Activated naive CD4-positive, alpha-beta T cell treated with anti-CD3 and anti-CD28 coated beads for 36 hours (primary cell): ENCODE measurements around the gene MSANTD1. TPM values are rescaled to one million over a fixed set of nuclear protein-coding genes. Genes with fewer than 3 reads are reported as not detected.

Experiments used
- CTCF ChIA-PET: fragments of 350-600 bp; sonication (Branson Sonifier 250); formaldehyde crosslinking; loops from one replicate; lab custom pipeline; 2021; ENCODE audit warnings: antibody characterized with exemption; lab: Charles Lee
- DNase-seq: peaks from one replicate; pipeline ENCODE4 v3.0.0-alpha.2; 2020
- H3K27ac Mint-ChIP-seq: one replicate; pipeline ENCODE4 v1.8.0; 2021; ENCODE audit warnings: mild to moderate bottlenecking, mixed read lengths
- H3K27me3 Mint-ChIP-seq: one replicate; pipeline ENCODE4 v1.8.0; 2021; ENCODE audit warnings: low read depth, mixed read lengths
- H3K36me3 Mint-ChIP-seq: one replicate; pipeline ENCODE4 v1.8.0; 2021; ENCODE audit warnings: low read depth, mixed read lengths
- H3K4me1 Mint-ChIP-seq: one replicate; pipeline ENCODE4 v1.8.0; 2021; ENCODE audit warnings: low read depth, mixed read lengths
- H3K4me3 Mint-ChIP-seq: one replicate; pipeline ENCODE4 v1.8.0; 2021; ENCODE audit warnings: mild to moderate bottlenecking, moderate library complexity, mixed read lengths
- H3K9me3 Mint-ChIP-seq: one replicate; pipeline ENCODE4 v1.8.0; 2021; ENCODE audit warnings: mixed read lengths
- intact Hi-C: fragments of 100-400 bp; cut with micrococcal nuclease; formaldehyde crosslinking; loops from one replicate; pipeline ENCODE4 v1.15.1; 2023
- total RNA-seq, 2 experiments: library from RNA; stranded (reverse); gene quantifications; one replicate each; pipeline ENCODE4 v1.2.3, GENCODE V29; 2021

MSANTD1 gene
- total RNA-seq, 2 experiments from 2014 or later: 0.49 to 0.55 TPM

DNA sequence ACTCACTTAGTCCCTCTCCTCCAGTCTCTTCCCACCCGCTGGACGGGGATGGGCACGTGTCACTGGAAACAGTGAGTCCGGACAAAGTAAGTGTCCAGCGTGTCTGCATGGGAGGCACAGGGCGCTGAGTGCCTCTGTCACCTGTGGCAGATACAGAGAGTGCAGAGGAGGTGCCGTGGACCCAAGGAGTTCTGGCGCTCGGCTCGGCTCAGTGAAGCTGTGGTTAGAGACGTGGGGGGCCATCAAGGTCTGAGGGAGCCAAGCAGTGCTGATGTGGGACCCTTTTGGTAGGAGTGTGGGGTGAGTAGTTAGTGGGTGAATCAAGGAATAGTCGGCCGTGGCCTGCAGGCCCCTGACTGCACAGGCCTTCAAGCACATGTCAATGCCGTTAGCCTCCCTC is 40.1 kb upstream of the MSANTD1 start:
- no peak for DNase-seq
- Mint-ChIP-seq H3K27me3 (no peaks in the 10 kb centered on the region), H3K9me3 (no peaks in the 10 kb centered on the region), H3K27ac (no peak overlapping the region), H3K4me3 (no peak overlapping the region), H3K4me1 (peaks cover 2% of the 10 kb centered on the region), H3K36me3 (peaks cover 32% of the 10 kb centered on the region)
- intact Hi-C loops: no loop called here
- CTCF ChIA-PET: interaction anchor here (0.6 kb wide), 1 partner anchor 1041 kb away, joined by 3 read pairs; no protein-coding TSS in a partner anchor

- H3K4me3 Mint-ChIP-seq: no peak overlapping the region
- no peak for DNase-seq
- H3K9me3 Mint-ChIP-seq: no peaks in the 10 kb centered on the region
- CTCF ChIA-PET: interaction anchor here (0.6 kb wide), 1 partner anchor 231 kb away, joined by 4 read pairs; no protein-coding TSS in a partner anchor
- intact Hi-C loops: no loop called here
- H3K27me3 Mint-ChIP-seq: no peaks in the 10 kb centered on the region
- peaks cover 39% of the 10 kb centered on the region for H3K36me3 Mint-ChIP-seq
- H3K4me1 Mint-ChIP-seq: no peaks in the 10 kb centered on the region
- H3K27ac Mint-ChIP-seq: no peak overlapping the region
Measured at GRCh38 chr4:3209551-3210325, 39.2 kb upstream of the MSANTD1 start.

DNA sequence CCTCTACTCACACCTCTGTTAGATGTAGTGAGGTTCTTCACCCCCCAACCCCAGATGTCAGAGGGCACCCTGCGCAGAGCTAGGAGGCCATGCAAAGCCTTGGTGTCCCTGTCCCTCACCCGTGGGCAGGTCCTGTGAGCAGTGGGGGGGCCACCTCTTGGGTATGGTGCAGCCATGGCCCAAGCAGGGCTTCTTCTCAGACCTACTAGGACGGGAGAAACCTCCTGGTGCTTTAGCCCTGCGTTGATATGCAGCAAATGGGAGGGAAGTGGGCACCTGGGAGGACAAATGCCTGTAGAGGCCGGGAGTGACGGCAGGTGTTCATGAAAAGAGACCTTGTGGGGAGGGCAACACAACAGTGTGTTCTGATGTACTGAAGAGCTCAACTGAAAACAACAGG is 38.5 kb upstream of the MSANTD1 start:
- Mint-ChIP-seq H3K9me3 (no peaks in the 10 kb centered on the region), H3K4me3 (no peak overlapping the region), H3K27me3 (no peaks in the 10 kb centered on the region), H3K27ac (no peak overlapping the region), H3K4me1 (no peaks in the 10 kb centered on the region), H3K36me3 (peaks cover 43% of the 10 kb centered on the region)
- CTCF ChIA-PET: no interaction called here
- no peak for DNase-seq
- intact Hi-C loops: no loop called here

- CTCF ChIA-PET: interaction anchor here (0.6 kb wide), 1 partner anchor 48 kb away, joined by 4 read pairs; no protein-coding TSS in a partner anchor
- Mint-ChIP-seq H3K9me3 (no peaks in the 10 kb centered on the region), H3K27ac (no peak overlapping the region), H3K36me3 (peaks cover 41% of the 10 kb centered on the region), H3K4me3 (no peak overlapping the region), H3K4me1 (no peaks in the 10 kb centered on the region), H3K27me3 (no peaks in the 10 kb centered on the region)
- no peak for DNase-seq
- intact Hi-C loops: no loop called here
Measured at GRCh38 chr4:3211866-3212265, 37.1 kb upstream of the MSANTD1 start.

DNA sequence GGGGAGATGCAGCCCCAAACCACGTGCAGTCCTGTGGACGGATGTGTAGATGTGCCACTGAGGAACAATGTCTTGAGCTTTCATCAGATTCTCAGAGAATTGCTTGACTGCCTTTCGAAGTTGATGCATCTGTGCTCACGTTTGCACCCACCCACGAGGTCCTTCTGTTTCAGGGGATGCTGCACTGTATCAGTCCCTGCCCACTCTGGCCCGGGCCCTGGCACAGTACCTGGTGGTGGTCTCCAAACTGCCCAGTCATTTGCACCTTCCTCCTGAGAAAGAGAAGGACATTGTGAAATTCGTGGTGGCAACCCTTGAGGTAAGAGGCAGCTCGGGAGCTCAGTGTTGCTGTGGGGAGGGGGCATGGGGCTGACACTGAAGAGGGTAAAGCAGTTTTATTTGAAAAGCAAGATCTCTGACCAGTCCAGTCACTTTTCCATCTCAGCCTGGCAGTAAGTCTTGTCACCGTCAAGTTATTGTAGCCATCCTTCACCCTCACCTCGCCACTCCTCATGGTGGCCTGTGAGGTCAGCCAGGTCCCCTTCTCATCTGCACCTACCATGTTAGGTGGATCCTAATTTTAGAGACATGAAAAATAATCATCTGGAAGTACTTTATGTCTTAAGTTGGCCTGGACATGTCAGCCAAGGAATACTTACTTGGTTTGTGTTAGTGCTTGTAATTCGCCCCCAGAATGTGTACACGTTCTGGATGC is 36.4 kb upstream of the MSANTD1 start:
- no peaks in the 10 kb centered on the region for H3K4me1 Mint-ChIP-seq
- CTCF ChIA-PET: no interaction called here
- no peak overlapping the region for H3K27ac Mint-ChIP-seq
- no peaks in the 10 kb centered on the region for H3K9me3 Mint-ChIP-seq
- DNase-seq: no peak
- no peak overlapping the region for H3K4me3 Mint-ChIP-seq
- intact Hi-C loops: no loop called here
- peaks cover 40% of the 10 kb centered on the region for H3K36me3 Mint-ChIP-seq
- H3K27me3 Mint-ChIP-seq: no peaks in the 10 kb centered on the region

DNA sequence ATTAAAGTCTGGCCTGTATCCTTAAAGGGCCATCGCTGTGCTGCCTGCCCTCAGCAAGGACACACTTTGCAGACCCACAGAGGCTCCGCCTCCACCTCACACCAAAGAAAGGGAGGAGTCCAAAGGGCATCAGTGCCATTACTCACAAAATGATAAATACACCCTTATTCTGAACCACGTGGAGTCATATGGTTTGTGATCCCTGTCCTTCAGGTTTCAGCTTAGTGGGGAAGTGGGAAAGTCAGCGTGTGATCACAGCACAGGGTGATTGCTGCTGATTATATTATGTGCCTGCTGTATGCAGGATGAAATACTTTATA is 35.9 kb upstream of the MSANTD1 start:
- CTCF ChIA-PET: no interaction called here
- Mint-ChIP-seq H3K27ac (no peak overlapping the region), H3K36me3 (peaks cover 41% of the 10 kb centered on the region)

GRCh38 chr4:3213661-3214250 is 35.2 kb upstream of the MSANTD1 start:
- no peaks in the 10 kb centered on the region for H3K27me3 Mint-ChIP-seq
- CTCF ChIA-PET: no interaction called here
- no peak for DNase-seq
- H3K36me3 Mint-ChIP-seq: peaks cover 45% of the 10 kb centered on the region
- H3K27ac Mint-ChIP-seq: no peak overlapping the region
- intact Hi-C loops: no loop called here
- H3K9me3 Mint-ChIP-seq: no peaks in the 10 kb centered on the region
- H3K4me1 Mint-ChIP-seq: no peaks in the 10 kb centered on the region
- H3K4me3 Mint-ChIP-seq: no peak overlapping the region

More for the DNA sequence above, 35.9 kb upstream of the MSANTD1 start:
- intact Hi-C loops: no loop called here
- no peaks in the 10 kb centered on the region for H3K4me1 Mint-ChIP-seq
- no peak overlapping the region for H3K4me3 Mint-ChIP-seq
- no peaks in the 10 kb centered on the region for H3K9me3 Mint-ChIP-seq
- no peak for DNase-seq
- no peaks in the 10 kb centered on the region for H3K27me3 Mint-ChIP-seq

- Mint-ChIP-seq H3K4me3 (no peak overlapping the region), H3K36me3 (peaks cover 45% of the 10 kb centered on the region), H3K4me1 (no peaks in the 10 kb centered on the region), H3K9me3 (no peaks in the 10 kb centered on the region), H3K27ac (no peak overlapping the region), H3K27me3 (no peaks in the 10 kb centered on the region)
- no peak for DNase-seq
- intact Hi-C loops: no loop called here
- CTCF ChIA-PET: no interaction called here
Measured at GRCh38 chr4:3215256-3215655, 33.7 kb upstream of the MSANTD1 start.

DNA sequence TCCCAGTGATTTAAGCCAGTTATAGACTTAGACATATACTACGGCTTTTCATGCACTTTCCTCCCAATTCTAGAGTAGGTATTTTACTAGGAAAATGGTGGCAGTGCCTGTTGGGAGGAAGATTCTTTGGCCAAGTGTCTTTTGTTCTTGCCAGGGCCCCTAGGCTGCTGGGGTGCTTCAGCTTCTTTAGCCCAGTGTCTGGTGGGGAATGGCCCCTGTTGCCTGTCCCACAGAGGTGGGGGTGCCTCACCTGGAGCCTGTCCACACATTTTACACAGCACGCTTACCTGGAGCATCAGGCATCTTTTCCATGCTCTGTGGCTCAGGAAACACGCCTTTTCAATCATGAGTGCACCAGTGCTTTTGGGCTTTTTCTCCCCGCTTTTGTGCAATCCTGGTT is 33.2 kb upstream of the MSANTD1 start:
- H3K36me3 Mint-ChIP-seq: peaks cover 45% of the 10 kb centered on the region
- no peaks in the 10 kb centered on the region for H3K27me3 Mint-ChIP-seq
- no peak overlapping the region for H3K27ac Mint-ChIP-seq
- no peak overlapping the region for H3K4me3 Mint-ChIP-seq
- no peaks in the 10 kb centered on the region for H3K9me3 Mint-ChIP-seq
- CTCF ChIA-PET: interaction anchor here (0.6 kb wide), 1 partner anchor 43 kb away, joined by 3 read pairs; no protein-coding TSS in a partner anchor
- no peaks in the 10 kb centered on the region for H3K4me1 Mint-ChIP-seq
- intact Hi-C loops: no loop called here
- DNase-seq: no peak

- CTCF ChIA-PET: no interaction called here
- intact Hi-C loops: no loop called here
- no peaks in the 10 kb centered on the region for H3K9me3 Mint-ChIP-seq
- H3K27ac Mint-ChIP-seq: no peak overlapping the region
- H3K4me1 Mint-ChIP-seq: no peaks in the 10 kb centered on the region
- no peak overlapping the region for H3K4me3 Mint-ChIP-seq
- H3K36me3 Mint-ChIP-seq: peaks cover 53% of the 10 kb centered on the region
- DNase-seq: no peak
- no peaks in the 10 kb centered on the region for H3K27me3 Mint-ChIP-seq
Measured at GRCh38 chr4:3217266-3217665, 31.7 kb upstream of the MSANTD1 start.

GRCh38 chr4:3217771-3218170 is 31.2 kb upstream of the MSANTD1 start:
- CTCF ChIA-PET: no interaction called here

GRCh38 chr4:3218824-3219760 is 29.9 kb upstream of the MSANTD1 start:
- Mint-ChIP-seq H3K27me3 (no peaks in the 10 kb centered on the region), H3K27ac (no peak overlapping the region), H3K4me3 (no peak overlapping the region), H3K36me3 (peaks cover 51% of the 10 kb centered on the region), H3K9me3 (no peaks in the 10 kb centered on the region), H3K4me1 (no peaks in the 10 kb centered on the region)
- DNase-seq: no peak
- intact Hi-C loops: no loop called here
- CTCF ChIA-PET: interaction anchor here (0.6 kb wide), 1 partner anchor 26 kb away, joined by 3 read pairs; no protein-coding TSS in a partner anchor

More at GRCh38 chr4:3217771-3218170, 31.2 kb upstream of the MSANTD1 start:
- no peaks in the 10 kb centered on the region for H3K9me3 Mint-ChIP-seq
- H3K4me3 Mint-ChIP-seq: no peak overlapping the region
- no peaks in the 10 kb centered on the region for H3K4me1 Mint-ChIP-seq
- no peaks in the 10 kb centered on the region for H3K27me3 Mint-ChIP-seq
- intact Hi-C loops: no loop called here
- peaks cover 54% of the 10 kb centered on the region for H3K36me3 Mint-ChIP-seq
- DNase-seq: no peak
- no peak overlapping the region for H3K27ac Mint-ChIP-seq
